Keratinocyte (primary cell): Measurements from ENCODE around the gene CTDSP1.

ENCODE experiments used
- CTCF ChIP-seq, 3 experiments: IDR thresholded peaks in 1 of 3; conservative IDR thresholded peaks in 1 of 3; optimal IDR thresholded peaks in 1 of 3; 2 replicates in 2 of 3; 3 replicates in 1 of 3; pipeline versions ENCODE3 to v1.5.1; 2011; ENCODE audit warnings: low read length in 3 of 3, mild to moderate bottlenecking in 3 of 3, moderate library complexity in 2 of 3, control low read depth in 1 of 3, inconsistent platforms in 1 of 3; ENCODE audit not compliant: insufficient read depth in 2 of 3; ENCODE audit errors: extremely low read depth in 1 of 3
- EZH2 ChIP-seq: IDR thresholded peaks from one replicate; pipeline ENCODE4 v1.6.1; 2012; ENCODE audit warnings: inconsistent platforms, mild to moderate bottlenecking, low read length, moderate library complexity

GRCh38 chr2:218395456-218395825 lies 4.2 kb upstream of the CTDSP1 start:
- TF ChIP-seq EZH2 (no peak), CTCF (optimal IDR thresholded peaks at IDR 0.05 in 1 of 3, IDR thresholded peaks at IDR 0.05 in 1 of 3, conservative IDR thresholded peaks at IDR 0.05 in 1 of 3; ENCODE audit: extremely low read depth in 1 of 3, insufficient read depth in 2 of 3, low read length in 3 of 3) (no peak)
